Measurements from ENCODE around the gene SRGAP3. TPM values are rescaled to one million over a fixed set of nuclear protein-coding genes. Genes with fewer than 3 reads are reported as not detected.

Gene SRGAP3
- total RNA-seq, 1 experiment from 2014 or later = 0.24 TPM

DNA sequence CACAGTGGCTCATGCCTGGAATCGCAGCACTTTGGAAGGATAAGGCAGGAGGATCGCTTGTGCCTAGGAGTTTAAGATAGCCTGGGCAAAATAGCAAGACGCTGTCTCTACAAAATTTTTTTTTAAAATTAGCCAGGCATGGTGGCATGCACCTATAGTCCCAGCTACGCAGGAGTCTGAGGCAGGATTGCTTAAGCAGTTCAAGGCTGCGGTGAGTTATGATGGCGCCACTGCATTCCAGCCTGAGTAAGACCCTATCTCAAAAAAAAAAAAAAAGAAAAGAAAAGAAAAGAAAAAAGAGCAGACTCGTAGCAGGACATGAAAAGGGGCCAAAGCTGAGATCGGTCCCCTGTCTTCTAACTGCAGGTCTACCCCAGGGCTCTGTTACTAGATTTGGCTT, 18.9 kb downstream of the SRGAP3 start:
- DNase-seq (ENCODE audit: low read depth in 1 of 2, low spot score in 2 of 2) = no peak
- H3K4me1 ChIP-seq (replicated peaks) = no peaks in the 10 kb centered on the region
- no peaks in the 10 kb centered on the region for H3K36me3 ChIP-seq
- H3K27me3 ChIP-seq (replicated peaks) = peaks cover 4% of the 10 kb centered on the region; the same call in 1 of the 2 replicates
- H3K9me3 ChIP-seq (replicated peaks) = no peaks in the 10 kb centered on the region
- no peak overlapping the region for H3K27ac ChIP-seq
- H3K4me3 ChIP-seq = no peak overlapping the region

DNA sequence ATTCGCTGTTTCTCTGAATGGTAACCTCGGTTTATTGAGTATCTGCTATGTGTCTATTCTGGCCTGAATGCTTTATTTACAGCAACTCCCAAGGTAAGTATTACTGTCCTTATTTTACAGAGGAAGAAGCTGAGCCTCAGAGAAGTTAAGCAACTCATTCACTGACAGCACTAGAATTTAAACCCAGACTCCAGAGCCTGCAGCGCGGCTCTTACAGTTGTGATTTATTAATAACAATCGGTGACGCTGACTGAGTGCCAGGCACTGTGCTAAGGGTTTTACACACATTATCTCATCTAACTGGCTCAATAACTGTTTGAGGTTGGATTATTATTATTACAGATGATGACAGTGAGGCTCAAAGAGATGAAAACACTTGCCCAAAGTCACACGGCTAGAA, 19.6 kb downstream of the SRGAP3 start:
- Histone ChIP-seq H3K4me1 (replicated peaks) (no peaks in the 10 kb centered on the region), H3K36me3 (no peaks in the 10 kb centered on the region), H3K9me3 (replicated peaks) (no peaks in the 10 kb centered on the region), H3K4me3 (no peak overlapping the region), H3K27ac (no peak overlapping the region), H3K27me3 (replicated peaks) (peaks cover 4% of the 10 kb centered on the region; the same call in 1 of the 2 replicates)
- DNase-seq (ENCODE audit: low read depth in 1 of 2, low spot score in 2 of 2) = no peak

DNA sequence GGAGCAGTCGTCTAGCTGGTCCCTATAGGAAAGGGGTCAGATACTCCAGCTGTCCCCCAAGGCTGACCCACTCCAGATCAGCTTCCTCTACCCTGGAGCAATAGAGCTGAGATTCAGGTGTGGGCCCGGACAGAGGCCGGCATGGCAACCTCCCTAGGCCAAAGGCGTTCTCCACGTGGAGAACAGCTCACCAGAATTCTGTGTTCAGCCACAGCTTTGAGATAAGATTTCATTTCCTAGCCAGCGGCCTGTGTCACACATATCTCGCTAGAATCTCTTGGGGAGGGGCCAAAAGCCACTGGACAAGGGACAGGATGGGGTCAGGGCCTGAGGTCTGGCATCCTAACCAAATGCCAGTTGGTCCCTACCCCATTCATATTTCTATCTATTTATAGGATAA, 20.1 kb downstream of the SRGAP3 start:
- no peak overlapping the region for H3K27ac ChIP-seq
- H3K4me1 ChIP-seq (replicated peaks) = no peaks in the 10 kb centered on the region
- peaks cover 4% of the 10 kb centered on the region; the same call in 1 of the 2 replicates for H3K27me3 ChIP-seq (replicated peaks)
- H3K36me3 ChIP-seq = no peaks in the 10 kb centered on the region
- H3K9me3 ChIP-seq (replicated peaks) = no peaks in the 10 kb centered on the region
- no peak overlapping the region for H3K4me3 ChIP-seq
- DNase-seq (ENCODE audit: low read depth in 1 of 2, low spot score in 2 of 2) = no peak

DNA sequence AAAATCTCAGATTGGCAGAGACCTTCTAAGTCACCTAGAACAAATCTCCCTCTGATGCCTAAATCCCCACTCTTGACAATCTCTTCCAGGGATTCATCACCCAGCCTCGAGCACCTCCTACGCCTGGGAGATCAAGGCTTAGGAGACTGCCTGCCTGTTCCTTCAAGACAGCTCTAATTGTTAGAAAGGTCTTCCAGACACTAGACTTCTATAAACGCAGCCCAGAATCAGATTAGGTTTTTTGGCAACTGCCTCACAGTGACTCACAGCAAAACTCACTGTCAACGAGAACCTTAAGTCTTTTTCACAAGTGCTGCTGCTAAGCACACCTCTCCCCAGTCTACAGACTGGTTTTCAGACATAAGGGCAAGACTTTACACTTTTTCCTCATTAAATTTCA, 23.1 kb downstream of the SRGAP3 start:
- Histone ChIP-seq H3K4me1 (replicated peaks) (no peaks in the 10 kb centered on the region), H3K27me3 (replicated peaks) (no peaks in the 10 kb centered on the region; the same call in 1 of the 2 replicates), H3K36me3 (no peaks in the 10 kb centered on the region), H3K4me3 (no peak overlapping the region), H3K9me3 (replicated peaks) (no peaks in the 10 kb centered on the region), H3K27ac (no peak overlapping the region)
- no peak for DNase-seq (ENCODE audit: low read depth in 1 of 2, low spot score in 2 of 2)

DNA sequence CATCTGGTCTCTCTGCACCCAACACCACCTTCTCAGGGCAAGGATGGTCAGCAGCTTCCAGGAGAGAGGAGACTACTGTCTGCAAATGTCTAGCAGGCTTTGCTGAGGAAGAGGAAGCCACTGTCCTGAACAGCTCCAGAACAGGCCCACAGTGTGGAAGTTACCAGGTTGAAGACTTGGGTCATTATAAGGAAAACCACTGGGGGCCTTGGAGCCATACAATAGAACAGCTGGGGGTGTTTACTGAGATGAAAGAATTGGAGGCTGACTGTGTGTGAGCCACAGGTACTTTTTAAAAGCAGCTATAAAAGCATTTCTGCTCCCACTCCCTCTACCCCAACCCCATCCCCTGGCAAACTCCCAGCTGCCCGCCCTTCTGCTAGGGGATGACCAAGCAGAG, 24.2 kb downstream of the SRGAP3 start:
- H3K36me3 ChIP-seq = no peaks in the 10 kb centered on the region
- H3K4me1 ChIP-seq (replicated peaks) = no peaks in the 10 kb centered on the region
- DNase-seq (ENCODE audit: low read depth in 1 of 2, low spot score in 2 of 2) = no peak
- no peak overlapping the region for H3K4me3 ChIP-seq
- no peak overlapping the region for H3K27ac ChIP-seq
- no peaks in the 10 kb centered on the region for H3K27me3 ChIP-seq (replicated peaks)
- H3K9me3 ChIP-seq (replicated peaks) = no peaks in the 10 kb centered on the region

DNA sequence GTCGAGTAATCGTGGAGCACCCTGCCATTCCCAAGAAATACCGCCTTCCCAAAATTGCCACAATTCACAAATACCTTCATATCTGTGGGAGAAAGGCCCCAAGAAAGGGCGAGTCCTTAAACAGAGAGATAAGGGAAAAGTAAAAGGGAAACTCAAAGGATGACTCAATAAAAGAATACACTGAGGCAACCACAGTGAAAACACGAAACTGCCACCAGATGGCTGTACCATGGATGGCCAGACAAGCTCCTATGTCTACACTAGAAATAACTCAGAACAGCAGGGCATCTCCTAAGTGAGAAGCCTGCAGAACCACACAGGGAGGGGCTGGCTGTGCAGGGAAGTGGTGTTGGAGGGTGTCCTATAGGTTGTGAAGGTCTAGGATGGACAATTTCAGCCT, 25.0 kb downstream of the SRGAP3 start:
- Histone ChIP-seq H3K4me1 (replicated peaks) (no peaks in the 10 kb centered on the region), H3K27ac (no peak overlapping the region), H3K27me3 (replicated peaks) (no peaks in the 10 kb centered on the region), H3K4me3 (no peak overlapping the region), H3K9me3 (replicated peaks) (no peaks in the 10 kb centered on the region), H3K36me3 (no peaks in the 10 kb centered on the region)
- no peak for DNase-seq (ENCODE audit: low read depth in 1 of 2, low spot score in 2 of 2)

DNA sequence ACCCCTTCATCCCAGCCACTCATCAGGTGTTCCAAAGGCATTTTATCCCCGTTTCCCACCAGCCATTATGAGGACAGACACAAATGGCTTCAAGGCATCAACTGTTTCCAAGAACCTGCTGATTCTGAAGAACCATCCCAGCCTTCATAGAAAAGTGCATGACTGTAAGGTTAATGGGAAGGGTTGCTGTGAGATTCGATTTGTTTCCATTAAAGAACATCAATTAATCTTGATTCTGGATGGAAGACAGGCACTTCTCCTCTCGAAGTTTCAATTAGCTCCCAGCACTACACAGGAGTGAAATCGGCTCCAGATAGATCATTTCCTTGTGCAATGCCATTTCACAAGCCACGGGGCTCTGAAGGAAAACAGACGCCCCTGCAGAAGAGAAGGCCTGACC, 25.8 kb downstream of the SRGAP3 start:
- no peak for DNase-seq (ENCODE audit: low read depth in 1 of 2, low spot score in 2 of 2)
- Histone ChIP-seq H3K4me3 (no peak overlapping the region), H3K27ac (no peak overlapping the region), H3K4me1 (replicated peaks) (no peaks in the 10 kb centered on the region), H3K36me3 (no peaks in the 10 kb centered on the region), H3K9me3 (replicated peaks) (no peaks in the 10 kb centered on the region), H3K27me3 (replicated peaks) (no peaks in the 10 kb centered on the region)

DNA sequence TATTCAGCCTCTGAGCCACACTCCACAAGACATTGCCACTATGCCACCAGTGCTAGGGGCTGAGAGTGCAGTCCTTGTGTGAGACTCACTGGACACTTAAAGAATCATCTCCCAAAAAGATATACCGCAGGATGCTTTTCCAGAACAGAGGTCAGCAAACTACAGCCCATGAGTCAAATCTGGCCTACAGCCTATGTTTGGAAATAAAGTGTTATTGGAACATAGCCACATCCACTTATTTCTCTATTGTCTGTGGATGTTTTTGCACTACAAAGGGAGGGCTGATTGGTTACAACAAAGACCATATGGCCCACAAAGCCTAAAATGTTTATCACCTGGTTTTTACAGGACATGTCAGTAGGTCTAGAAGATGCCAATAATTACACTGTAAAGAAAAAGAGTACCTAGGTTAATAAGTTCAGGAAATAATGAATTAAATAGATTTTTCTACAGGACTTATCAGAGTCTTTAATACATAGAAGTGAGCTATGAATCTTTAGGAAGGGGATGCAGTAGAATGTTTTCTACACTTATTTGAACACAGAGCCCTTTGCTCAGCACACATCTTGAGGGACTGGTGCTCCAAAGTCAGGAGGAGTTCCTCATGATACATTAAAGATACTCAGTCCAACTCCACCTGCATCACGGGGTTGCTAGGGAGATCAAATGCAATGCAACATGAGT, 26.3 kb downstream of the SRGAP3 start:
- no peaks in the 10 kb centered on the region for H3K4me1 ChIP-seq (replicated peaks)
- no peak overlapping the region for H3K4me3 ChIP-seq
- H3K36me3 ChIP-seq = no peaks in the 10 kb centered on the region
- no peak for DNase-seq (ENCODE audit: low read depth in 1 of 2, low spot score in 2 of 2)
- no peaks in the 10 kb centered on the region for H3K27me3 ChIP-seq (replicated peaks)
- no peaks in the 10 kb centered on the region for H3K9me3 ChIP-seq (replicated peaks)
- no peak overlapping the region for H3K27ac ChIP-seq

DNA sequence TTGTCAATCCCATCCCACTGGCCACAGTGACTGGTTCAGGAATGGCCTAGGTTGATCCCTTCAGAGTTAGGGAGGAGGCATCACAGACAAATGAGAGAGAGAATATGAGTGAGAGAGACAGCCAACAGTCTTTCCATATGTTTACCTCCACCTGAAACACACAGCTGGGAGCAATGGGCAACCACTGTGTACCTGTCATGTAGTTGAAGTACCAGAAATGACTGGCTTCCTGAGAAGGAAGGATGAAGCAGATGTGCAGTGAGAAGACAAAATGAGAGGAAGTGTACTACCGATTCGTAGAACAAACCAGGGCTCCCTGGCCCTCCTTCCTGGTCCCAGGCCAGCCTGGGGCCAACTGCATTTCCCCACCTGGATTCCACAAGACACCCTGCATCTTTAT, 27.4 kb downstream of the SRGAP3 start:
- no peaks in the 10 kb centered on the region for H3K9me3 ChIP-seq (replicated peaks)
- no peaks in the 10 kb centered on the region for H3K27me3 ChIP-seq (replicated peaks)
- no peak for DNase-seq (ENCODE audit: low read depth in 1 of 2, low spot score in 2 of 2)
- no peaks in the 10 kb centered on the region for H3K4me1 ChIP-seq (replicated peaks)
- no peaks in the 10 kb centered on the region for H3K36me3 ChIP-seq
- no peak overlapping the region for H3K27ac ChIP-seq
- no peak overlapping the region for H3K4me3 ChIP-seq

DNA sequence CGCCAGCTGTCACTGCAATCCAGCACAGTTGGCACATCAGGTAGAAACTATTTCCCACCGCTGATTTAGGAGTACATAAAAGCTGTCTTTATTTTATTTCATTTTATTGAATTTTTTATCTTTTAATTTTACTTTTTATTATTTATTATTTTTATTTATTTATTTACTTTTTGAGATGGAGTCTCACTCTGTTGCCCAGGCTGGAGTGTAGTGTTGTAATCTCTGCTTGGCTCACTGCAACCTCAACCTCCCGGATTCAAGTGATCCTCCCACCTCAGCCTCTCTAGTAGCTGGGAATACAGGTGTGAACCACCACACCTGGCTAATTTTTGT, 31.0 kb downstream of the SRGAP3 start:
- Histone ChIP-seq H3K36me3 (no peaks in the 10 kb centered on the region), H3K4me3 (no peak overlapping the region), H3K9me3 (replicated peaks) (no peaks in the 10 kb centered on the region), H3K4me1 (replicated peaks) (no peaks in the 10 kb centered on the region), H3K27ac (no peak overlapping the region), H3K27me3 (replicated peaks) (no peaks in the 10 kb centered on the region)
- no peak for DNase-seq (ENCODE audit: low read depth in 1 of 2, low spot score in 2 of 2)

DNA sequence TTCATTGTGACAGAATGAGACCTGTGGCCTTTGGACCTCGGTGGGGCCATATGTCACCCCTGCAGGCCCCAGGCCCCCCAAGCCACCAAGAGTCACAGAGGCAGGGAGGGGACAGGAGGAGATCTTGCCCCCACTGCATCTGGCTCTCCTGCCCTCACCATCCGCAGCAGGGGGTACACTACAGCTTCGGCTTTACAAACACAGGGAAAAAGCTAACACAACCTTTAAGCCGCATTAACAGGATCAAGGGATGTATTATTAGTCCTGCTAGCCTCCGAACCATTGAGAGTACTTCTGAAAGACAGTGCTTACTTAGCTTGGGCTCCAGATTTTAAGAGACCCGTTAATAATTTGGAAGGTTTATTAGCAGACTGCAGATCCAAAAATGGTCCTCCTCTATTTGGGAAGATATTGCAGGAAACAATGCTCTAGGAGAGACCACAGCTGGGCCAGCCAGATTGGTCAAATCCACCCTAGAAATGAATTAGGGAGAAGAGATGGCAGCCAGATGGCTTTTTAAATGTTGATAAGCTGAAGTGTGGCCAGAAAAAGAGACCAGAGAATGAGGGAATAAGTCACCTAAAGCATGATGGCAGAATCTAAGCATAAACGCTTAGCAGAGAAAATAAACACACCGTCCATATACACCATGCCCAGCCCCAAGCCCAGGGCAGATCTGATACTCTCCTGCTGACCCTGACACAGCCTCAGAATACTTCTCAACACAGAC, 31.5 kb downstream of the SRGAP3 start:
- no peak overlapping the region for H3K27ac ChIP-seq
- no peaks in the 10 kb centered on the region for H3K9me3 ChIP-seq (replicated peaks)
- no peaks in the 10 kb centered on the region for H3K27me3 ChIP-seq (replicated peaks)
- H3K36me3 ChIP-seq = no peaks in the 10 kb centered on the region
- no peak for DNase-seq (ENCODE audit: low read depth in 1 of 2, low spot score in 2 of 2)
- H3K4me3 ChIP-seq = no peak overlapping the region
- no peaks in the 10 kb centered on the region for H3K4me1 ChIP-seq (replicated peaks)

DNA sequence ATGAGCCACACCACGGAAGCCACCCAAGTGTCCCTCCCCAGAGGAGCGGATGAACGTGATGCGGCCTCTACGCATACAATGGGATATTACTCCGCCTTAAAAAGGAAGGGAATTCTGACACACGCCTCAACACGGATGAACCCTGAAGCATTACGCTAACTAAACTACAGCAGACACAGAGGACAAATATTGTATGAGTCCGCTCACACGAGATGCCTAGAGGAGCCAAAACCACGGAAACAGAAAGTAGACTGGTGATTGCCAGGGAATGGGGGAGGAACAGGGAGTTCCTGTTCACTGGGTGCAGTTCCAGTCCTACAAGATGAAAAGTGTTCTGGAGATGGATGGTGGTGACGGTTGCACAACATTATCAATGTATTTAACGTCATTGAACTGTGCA, 32.7 kb downstream of the SRGAP3 start:
- Histone ChIP-seq H3K9me3 (replicated peaks) (no peaks in the 10 kb centered on the region), H3K27ac (no peak overlapping the region), H3K36me3 (no peaks in the 10 kb centered on the region), H3K27me3 (replicated peaks) (no peaks in the 10 kb centered on the region), H3K4me1 (replicated peaks) (no peaks in the 10 kb centered on the region), H3K4me3 (no peak overlapping the region)
- DNase-seq (ENCODE audit: low read depth in 1 of 2, low spot score in 2 of 2) = no peak

DNA sequence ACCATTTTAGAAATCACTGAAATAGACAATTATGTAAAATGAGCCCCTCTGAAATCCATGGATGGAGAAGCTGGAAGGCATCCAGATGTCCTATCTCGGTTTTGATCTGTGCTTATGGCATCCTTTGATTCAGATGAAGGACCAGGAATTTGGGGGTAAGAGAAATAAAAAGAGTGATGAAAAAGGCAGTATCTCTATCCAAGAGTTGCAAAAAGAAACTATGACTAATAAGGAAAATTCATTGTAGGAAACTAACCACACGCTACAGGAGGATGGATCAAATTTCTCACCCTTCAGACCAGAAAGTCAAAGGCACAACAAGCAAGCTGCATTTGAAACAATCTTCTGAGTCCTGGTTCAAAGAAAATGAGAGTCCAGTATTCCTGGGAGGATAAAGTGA, 34.8 kb downstream of the SRGAP3 start:
- no peak for DNase-seq (ENCODE audit: low read depth in 1 of 2, low spot score in 2 of 2)
- H3K4me1 ChIP-seq (replicated peaks) = no peaks in the 10 kb centered on the region
- H3K9me3 ChIP-seq (replicated peaks) = no peaks in the 10 kb centered on the region
- no peak overlapping the region for H3K27ac ChIP-seq
- no peaks in the 10 kb centered on the region for H3K27me3 ChIP-seq (replicated peaks)
- H3K4me3 ChIP-seq = no peak overlapping the region
- no peaks in the 10 kb centered on the region for H3K36me3 ChIP-seq

DNA sequence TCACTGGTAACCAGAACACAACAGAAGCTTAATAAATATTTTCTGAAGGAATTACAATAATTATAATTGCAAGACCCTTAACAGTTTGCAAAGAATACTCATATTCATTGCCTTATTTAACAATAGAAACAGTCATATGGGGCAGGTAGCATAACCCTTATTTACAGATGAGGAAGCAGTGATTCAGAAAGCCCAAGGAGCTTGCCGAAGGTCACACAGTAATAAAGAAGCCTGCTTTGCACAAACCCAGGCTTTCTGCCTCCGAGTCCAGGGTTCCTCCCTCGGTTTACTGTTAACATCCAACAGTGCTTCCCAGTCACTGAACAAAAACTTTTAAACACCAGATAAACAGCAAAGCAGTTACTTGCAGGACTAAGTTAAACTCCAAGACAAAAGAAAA, 35.3 kb downstream of the SRGAP3 start:
- no peak overlapping the region for H3K4me3 ChIP-seq
- H3K4me1 ChIP-seq (replicated peaks) = no peaks in the 10 kb centered on the region
- H3K9me3 ChIP-seq (replicated peaks) = no peaks in the 10 kb centered on the region
- DNase-seq (ENCODE audit: low read depth in 1 of 2, low spot score in 2 of 2) = no peak
- no peaks in the 10 kb centered on the region for H3K27me3 ChIP-seq (replicated peaks)
- H3K36me3 ChIP-seq = no peaks in the 10 kb centered on the region
- no peak overlapping the region for H3K27ac ChIP-seq

Measured in SJSA1 (cell line).